DOHH2 (cell line): ENCODE measurements around the gene XCL1.
"Not testable (repeated sequence)": the region's sequence is repeated elsewhere in the genome, so short reads cannot be mapped to it uniquely, and the experiment has no call there.

ENCODE experiments used
- H3F3A ChIP-seq: fragments of 200-600 bp; sonication (generic), shearing (Covaris generic); 2 replicates; pipeline ENCODE4 v1.6.0; 2016; ENCODE audit warnings: antibody characterized with exemption, mild to moderate bottlenecking; ENCODE audit not compliant: control insufficient read depth, insufficient read depth
- H3K27ac ChIP-seq: fragments of 200-600 bp; sonication (generic); 2 replicates; pipeline ENCODE4 v1.5.1; 2014; ENCODE audit warnings: low read depth, mild to moderate bottlenecking, low read length, moderate library complexity
- H3K27me3 ChIP-seq: fragments of 200-600 bp; sonication (generic); 2 replicates; pipeline ENCODE4 v1.6.1; 2014; ENCODE audit warnings: mild to moderate bottlenecking, low read length, mixed read lengths; ENCODE audit not compliant: control insufficient read depth
- H3K36me3 ChIP-seq: fragments of 200-600 bp; sonication (generic); 2 replicates; pipeline ENCODE4 v1.6.1; 2014; ENCODE audit warnings: mild to moderate bottlenecking, low read length, moderate library complexity, mixed read lengths; ENCODE audit not compliant: control insufficient read depth
- H3K4me1 ChIP-seq: fragments of 200-600 bp; sonication (generic); 2 replicates; pipeline ENCODE4 v1.6.1; 2014; ENCODE audit warnings: mild to moderate bottlenecking, low read length, mixed read lengths; ENCODE audit not compliant: control insufficient read depth
- H3K4me2 ChIP-seq: fragments of 200-600 bp; sonication (generic); 2 replicates; pipeline ENCODE4 v1.6.0; 2014; ENCODE audit warnings: mild to moderate bottlenecking, low read length, moderate library complexity
- H3K4me3 ChIP-seq: fragments of 200-600 bp; sonication (generic); 2 replicates; pipeline ENCODE4 v1.5.1; 2014; ENCODE audit warnings: mild to moderate bottlenecking, low read length, mixed read lengths
- H3K79me2 ChIP-seq: fragments of 200-600 bp; sonication (generic); 2 replicates; pipeline ENCODE4 v1.6.1; 2014; ENCODE audit warnings: mild to moderate bottlenecking, low read length, mixed read lengths; ENCODE audit not compliant: control insufficient read depth
- H3K9me2 ChIP-seq: fragments of 200-600 bp; sonication (generic); replicated peaks from 2 replicates; pipeline ENCODE4 v1.6.1; 2014; ENCODE audit warnings: mild to moderate bottlenecking, low read length, mixed read lengths; ENCODE audit not compliant: control insufficient read depth
- H3K9me3 ChIP-seq: fragments of 200-600 bp; sonication (generic); 2 replicates; pipeline ENCODE4 v1.6.1; 2014; ENCODE audit warnings: antibody characterized with exemption, low read length, mixed read lengths; ENCODE audit not compliant: control insufficient read depth, insufficient read depth
- H4K20me1 ChIP-seq: fragments of 200-600 bp; sonication (generic); 2 replicates; pipeline ENCODE4 v1.6.0; 2014; ENCODE audit warnings: low read depth, mild to moderate bottlenecking, antibody characterized with exemption, low read length, moderate library complexity; ENCODE audit not compliant: control insufficient read depth, insufficient read depth
- EZH2phosphoT487 ChIP-seq: fragments of 200-600 bp; sonication (generic); IDR thresholded peaks from 2 replicates; pipeline ENCODE4 v1.6.1; 2017; ENCODE audit warnings: borderline replicate concordance, mild to moderate bottlenecking, antibody characterized with exemption, low read length, moderate library complexity, mixed read lengths
- TF ChIP-seq, protein P1 (sequence below): fragments of 200-600 bp; sonication (generic); IDR thresholded peaks from one replicate; pipeline ENCODE4 v1.5.1; 2014; ENCODE audit warnings: antibody characterized with exemption, mild to moderate bottlenecking, low read depth, low read length; ENCODE audit not compliant: poor library complexity, severe bottlenecking

Gene XCL1

GRCh38 chr1:168543840-168544498 lies 32.4 kb upstream of the XCL1 start, which contains the start of gene XCL2:
Gene XCL2 (minus strand): TSS chr1:168543997. CDS start chr1:168543964, 33 bp downstream.
- H3F3A ChIP-seq, H3K9me2 ChIP-seq, H3K4me1 ChIP-seq, H3K9me3 ChIP-seq, H3K36me3 ChIP-seq, H3K4me3 ChIP-seq, H4K20me1 ChIP-seq, H3K4me2 ChIP-seq, H3K79me2 ChIP-seq, H3K27ac ChIP-seq, H3K27me3 ChIP-seq: not testable (repeated sequence)

- H3K36me3 ChIP-seq, H3K4me1 ChIP-seq, H3K4me3 ChIP-seq, H3K4me2 ChIP-seq, H3F3A ChIP-seq, H3K27ac ChIP-seq, H4K20me1 ChIP-seq, H3K9me3 ChIP-seq, H3K79me2 ChIP-seq, H3K27me3 ChIP-seq, H3K9me2 ChIP-seq: not testable (repeated sequence)
These were observed 30.5 kb upstream of the XCL1 start for GRCh38 chr1:168545678-168546552.

DNA sequence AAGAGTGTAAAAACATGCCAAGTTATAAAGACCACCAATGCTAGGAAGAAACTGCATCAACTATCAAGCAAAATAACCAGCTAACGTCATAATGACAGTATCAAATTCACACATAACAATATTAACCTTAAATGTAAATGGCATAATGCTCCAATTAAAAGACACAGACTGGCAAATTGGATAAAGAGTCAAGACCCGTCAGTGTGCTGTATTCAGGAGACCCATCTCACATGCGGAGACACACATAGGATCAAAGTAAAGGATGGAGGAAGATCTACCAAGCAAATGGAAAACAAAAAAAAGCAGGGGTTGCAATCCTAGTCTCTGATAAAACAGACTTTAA lies 29.9 kb upstream of the XCL1 start:
- not testable (repeated sequence) for H3K27ac ChIP-seq, H3K79me2 ChIP-seq, H3K9me3 ChIP-seq, H3K27me3 ChIP-seq, H4K20me1 ChIP-seq, H3K4me1 ChIP-seq, H3F3A ChIP-seq, H3K9me2 ChIP-seq, H3K36me3 ChIP-seq, H3K4me3 ChIP-seq, H3K4me2 ChIP-seq

DNA sequence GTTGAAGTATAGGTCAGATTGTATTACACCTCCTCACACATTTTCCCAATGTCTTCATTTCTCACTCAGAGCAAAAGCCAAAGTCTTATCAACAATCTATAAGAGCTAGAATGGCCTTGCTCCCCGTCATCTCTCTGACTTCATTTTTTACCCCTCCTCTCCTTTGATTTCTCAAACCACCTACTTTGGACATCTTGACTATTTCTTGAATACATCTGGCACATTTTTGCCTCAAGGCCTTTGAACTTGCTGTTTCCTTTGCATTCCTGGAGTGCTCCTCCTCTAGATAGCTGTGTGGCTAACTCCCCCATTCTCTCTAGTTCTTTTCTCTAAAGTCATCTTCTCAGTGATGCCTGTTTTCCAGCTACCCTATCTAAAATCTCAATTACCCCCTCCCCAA lies 25.4 kb upstream of the XCL1 start:
- H3K79me2 ChIP-seq = no peaks in the 10 kb centered on the region
- no peak overlapping the region for H3K27ac ChIP-seq
- TF ChIP-seq EZH2phosphoT487 = no peak
- TF ChIP-seq, protein P1, sequence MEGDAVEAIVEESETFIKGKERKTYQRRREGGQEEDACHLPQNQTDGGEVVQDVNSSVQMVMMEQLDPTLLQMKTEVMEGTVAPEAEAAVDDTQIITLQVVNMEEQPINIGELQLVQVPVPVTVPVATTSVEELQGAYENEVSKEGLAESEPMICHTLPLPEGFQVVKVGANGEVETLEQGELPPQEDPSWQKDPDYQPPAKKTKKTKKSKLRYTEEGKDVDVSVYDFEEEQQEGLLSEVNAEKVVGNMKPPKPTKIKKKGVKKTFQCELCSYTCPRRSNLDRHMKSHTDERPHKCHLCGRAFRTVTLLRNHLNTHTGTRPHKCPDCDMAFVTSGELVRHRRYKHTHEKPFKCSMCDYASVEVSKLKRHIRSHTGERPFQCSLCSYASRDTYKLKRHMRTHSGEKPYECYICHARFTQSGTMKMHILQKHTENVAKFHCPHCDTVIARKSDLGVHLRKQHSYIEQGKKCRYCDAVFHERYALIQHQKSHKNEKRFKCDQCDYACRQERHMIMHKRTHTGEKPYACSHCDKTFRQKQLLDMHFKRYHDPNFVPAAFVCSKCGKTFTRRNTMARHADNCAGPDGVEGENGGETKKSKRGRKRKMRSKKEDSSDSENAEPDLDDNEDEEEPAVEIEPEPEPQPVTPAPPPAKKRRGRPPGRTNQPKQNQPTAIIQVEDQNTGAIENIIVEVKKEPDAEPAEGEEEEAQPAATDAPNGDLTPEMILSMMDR = no peak
- H3K27me3 ChIP-seq = no peaks in the 10 kb centered on the region
- H3K4me1 ChIP-seq = no peaks in the 10 kb centered on the region
- no peaks in the 10 kb centered on the region for H4K20me1 ChIP-seq
- no peaks in the 10 kb centered on the region for H3K36me3 ChIP-seq
- H3K9me2 ChIP-seq = no peaks in the 10 kb centered on the region
- no peaks in the 10 kb centered on the region for H3K9me3 ChIP-seq
- H3K4me3 ChIP-seq = no peak overlapping the region
- H3F3A ChIP-seq = no peaks in the 10 kb centered on the region
- no peak overlapping the region for H3K4me2 ChIP-seq

GRCh38 chr1:168551688-168552087 lies 24.7 kb upstream of the XCL1 start:
- H3K27ac ChIP-seq = no peak overlapping the region
- H3K4me2 ChIP-seq = no peak overlapping the region
- H3K9me3 ChIP-seq = no peaks in the 10 kb centered on the region
- TF ChIP-seq, protein P1 = no peak
- no peak for TF ChIP-seq EZH2phosphoT487
- no peaks in the 10 kb centered on the region for H3K36me3 ChIP-seq
- H3F3A ChIP-seq = no peaks in the 10 kb centered on the region
- no peak overlapping the region for H3K4me3 ChIP-seq
- H3K4me1 ChIP-seq = no peaks in the 10 kb centered on the region
- H3K27me3 ChIP-seq = no peaks in the 10 kb centered on the region
- no peaks in the 10 kb centered on the region for H3K79me2 ChIP-seq
- no peaks in the 10 kb centered on the region for H4K20me1 ChIP-seq
- no peaks in the 10 kb centered on the region for H3K9me2 ChIP-seq
